DND-41 (cell line): ENCODE measurements around the gene ERVK3-1.

Source experiments
- ATAC-seq: fragments of 200-7000 bp; cut with Tn5 transposase; 3 replicates; pipeline ENCODE4 v1.9.1; 2021; ENCODE audit warnings: low read depth; ENCODE audit not compliant: insufficient read depth
- DNase-seq: peaks from one replicate; pipeline ENCODE4 v3.0.0-alpha.2; 2020
- H2AFZ ChIP-seq: 2 replicates; pipeline ENCODE4 v1.6.0; 2012; ENCODE audit warnings: low read depth, low read length
- H3K27ac ChIP-seq: 2 replicates; pipeline ENCODE4 v1.5.1; 2012; ENCODE audit warnings: low read length, inconsistent platforms
- H3K27me3 ChIP-seq: fragments of 200-600 bp; sonication (generic); 2 replicates; pipeline ENCODE4 v1.6.0; 2012; ENCODE audit warnings: low read length, mild to moderate bottlenecking, inconsistent platforms; ENCODE audit not compliant: insufficient read depth, poor library complexity
- H3K36me3 ChIP-seq: 2 replicates; pipeline ENCODE4 v1.5.1; 2012; ENCODE audit warnings: low read length, inconsistent platforms; ENCODE audit not compliant: insufficient read depth
- H3K4me1 ChIP-seq: 2 replicates; pipeline ENCODE4 v1.5.1; 2012; ENCODE audit warnings: mild to moderate bottlenecking, low read length; ENCODE audit not compliant: insufficient read depth
- H3K4me2 ChIP-seq: 2 replicates; pipeline ENCODE4 v1.6.0; 2012; ENCODE audit warnings: mild to moderate bottlenecking, moderate library complexity, low read length, inconsistent platforms; ENCODE audit not compliant: insufficient read depth
- H3K4me3 ChIP-seq, 2 experiments: fragments of 200-600 bp in 1 of 2; shearing (Covaris generic) in 1 of 2; 2 replicates each; pipeline ENCODE4 v1.5.1; 2012 to 2016; ENCODE audit warnings: inconsistent platforms in 2 of 2, low read length in 2 of 2, mild to moderate bottlenecking in 2 of 2, low read depth in 1 of 2, moderate library complexity in 1 of 2
- H3K79me2 ChIP-seq: 2 replicates; pipeline ENCODE4 v1.6.0; 2012; ENCODE audit warnings: low read length, inconsistent platforms; ENCODE audit not compliant: insufficient read depth
- H3K9ac ChIP-seq: 2 replicates; pipeline ENCODE4 v1.6.0; 2012; ENCODE audit warnings: low read depth, mild to moderate bottlenecking, inconsistent platforms, low read length, moderate library complexity
- H3K9me3 ChIP-seq: 2 replicates; pipeline ENCODE4 v1.5.1; 2012; ENCODE audit warnings: low read length, moderate library complexity, mild to moderate bottlenecking, inconsistent platforms; ENCODE audit not compliant: insufficient read depth, severe bottlenecking
- H4K20me1 ChIP-seq: 2 replicates; pipeline ENCODE4 v1.6.0; 2012; ENCODE audit warnings: low read length; ENCODE audit not compliant: insufficient read depth
- CTCF ChIP-seq: IDR thresholded peaks from 2 replicates; pipeline ENCODE4 v1.5.1; 2012; ENCODE audit warnings: borderline replicate concordance, low read length, moderate library complexity, mild to moderate bottlenecking; ENCODE audit not compliant: poor library complexity, severe bottlenecking; ENCODE audit errors: extremely low read depth
- EZH2 ChIP-seq: IDR thresholded peaks from 3 replicates; pipeline ENCODE4 v1.6.1; 2012; ENCODE audit warnings: borderline replicate concordance, low read depth, mild to moderate bottlenecking, moderate library complexity, low read length, inconsistent platforms; ENCODE audit not compliant: severe bottlenecking

Gene ERVK3-1

GRCh38 chr19:58361900-58362271 lies 56.7 kb downstream of the ERVK3-1 start:
- Histone ChIP-seq H3K27ac (peak overlapping the region; percentile 85), H3K9ac (peak overlapping the region; percentile 97), H3K4me1 (peaks cover 18% of the 10 kb centered on the region), H2AFZ (peak overlapping the region; percentile 98), H3K4me2 (peak overlapping the region; percentile 99), H4K20me1 (no peaks in the 10 kb centered on the region), H3K79me2 (peaks cover 14% of the 10 kb centered on the region), H3K9me3 (no peaks in the 10 kb centered on the region), H3K27me3 (no peaks in the 10 kb centered on the region), H3K4me3 (peak overlapping the region; percentile 99), H3K36me3 (peaks cover 6% of the 10 kb centered on the region; the same call in 1 of the 2 replicates)
- no peak for TF ChIP-seq EZH2
- TF ChIP-seq CTCF, result no peak
- ATAC-seq (peak; percentile 9), DNase-seq (peak; percentile 55)

- H3K36me3 ChIP-seq, result peaks cover 7% of the 10 kb centered on the region; the same call in 1 of the 2 replicates
- H4K20me1 ChIP-seq, result no peaks in the 10 kb centered on the region
- peaks cover 18% of the 10 kb centered on the region for H3K4me1 ChIP-seq
- H3K4me3 ChIP-seq, result peak within 1 kb of the TSS; percentile 99
- H3K27me3 ChIP-seq, result no peaks in the 10 kb centered on the region
- peaks cover 14% of the 10 kb centered on the region for H3K79me2 ChIP-seq
- H3K4me2 ChIP-seq, result peak within 1 kb of the TSS; percentile 99
- TF ChIP-seq CTCF, result peak; percentile 32
- TF ChIP-seq EZH2, result no peak
- peak; percentile 98 for DNase-seq
- H3K9ac ChIP-seq, result peak within 1 kb of the TSS; percentile 97
- H3K9me3 ChIP-seq, result no peaks in the 10 kb centered on the region
- H2AFZ ChIP-seq, result peak within 1 kb of the TSS; percentile 98
- peak; percentile 90 for ATAC-seq
- peak within 1 kb of the TSS; percentile 85 for H3K27ac ChIP-seq
Measured at GRCh38 chr19:58362272-58362994, 57.3 kb downstream of the ERVK3-1 start, which contains the start of gene ZNF497. ZNF497 (minus strand) TSS chr19:58362751; CDS start chr19:58357635, 5,116 bp downstream.

GRCh38 chr19:58364146-58364545 lies 59.0 kb downstream of the ERVK3-1 start:
- no peaks in the 10 kb centered on the region for H4K20me1 ChIP-seq
- H3K79me2 ChIP-seq, result peaks cover 14% of the 10 kb centered on the region
- no peak overlapping the region for H3K27ac ChIP-seq
- peaks cover 18% of the 10 kb centered on the region for H3K4me1 ChIP-seq
- DNase-seq (no peak), ATAC-seq (no peak)
- no peak overlapping the region for H3K4me3 ChIP-seq
- peaks cover 12% of the 10 kb centered on the region for H3K36me3 ChIP-seq
- no peak overlapping the region for H3K4me2 ChIP-seq
- no peaks in the 10 kb centered on the region for H3K27me3 ChIP-seq
- H3K9ac ChIP-seq, result no peak overlapping the region
- no peak overlapping the region for H2AFZ ChIP-seq
- no peak for TF ChIP-seq EZH2
- no peak for TF ChIP-seq CTCF
- H3K9me3 ChIP-seq, result no peaks in the 10 kb centered on the region
